GM12878 (cell line): ENCODE measurements around the gene NFKBIB. TPM values are rescaled to one million over a fixed set of nuclear protein-coding genes. Genes with fewer than 3 reads are reported as not detected.
A peak's percentile ranks its signal among the peaks of the same experiment; 100 is the strongest.

Source experiments
- BHLHE40 ChIP-seq, 2 experiments: fragments of 450-650 bp in 1 of 2; IDR thresholded peaks; 2 replicates each; pipeline ENCODE4 v1.6.1; 2011 to 2017; ENCODE audit warnings: low read depth in 2 of 2, borderline replicate concordance in 1 of 2, improper control_type of control experiment in 1 of 2, low read length in 1 of 2, mild to moderate bottlenecking in 1 of 2
- ELK1 ChIP-seq: IDR thresholded peaks from 2 replicates; pipeline ENCODE4 v1.6.1; 2012; ENCODE audit warnings: low read depth, low read length, improper control_type of control experiment
- FOS ChIP-seq: IDR thresholded peaks from 3 replicates; pipeline ENCODE4 v1.6.1; 2011; ENCODE audit warnings: borderline replicate concordance; ENCODE audit not compliant: insufficient read length; ENCODE audit errors: extremely low read depth
- HCFC1 ChIP-seq: fragments of 150-350 bp; IDR thresholded peaks from 2 replicates; pipeline ENCODE4 v1.6.1; 2014; ENCODE audit warnings: low read length
- IRF3 ChIP-seq: fragments of 450-650 bp; IDR thresholded peaks from 2 replicates; pipeline ENCODE4 v1.6.1; 2014; ENCODE audit warnings: mild to moderate bottlenecking
- NFIC ChIP-seq: IDR thresholded peaks from 2 replicates; pipeline ENCODE4 v1.6.1; 2012; ENCODE audit warnings: low read depth, mild to moderate bottlenecking, inconsistent platforms, low read length, moderate library complexity
- NRF1 ChIP-seq: conservative IDR thresholded peaks from 2 replicates; pipeline ENCODE4 v1.6.1; 2011; ENCODE audit warnings: mild to moderate bottlenecking, low read depth, low read length, improper control_type of control experiment
- PAX8 ChIP-seq: fragments of 450-650 bp; IDR thresholded peaks from 2 replicates; pipeline ENCODE4 v1.6.1; 2017; ENCODE audit warnings: mild to moderate bottlenecking, moderate library complexity
- PML ChIP-seq: IDR thresholded peaks from 2 replicates; pipeline ENCODE4 v1.6.1; 2012; ENCODE audit warnings: low read length, inconsistent platforms
- RCOR1 ChIP-seq: conservative IDR thresholded peaks from 2 replicates; pipeline ENCODE4 v1.6.1; 2012; ENCODE audit warnings: low read depth, low read length, improper control_type of control experiment
- SMC3 ChIP-seq: IDR thresholded peaks from 2 replicates; pipeline ENCODE4 v1.6.1; 2011; ENCODE audit warnings: low read length, improper control_type of control experiment, borderline replicate concordance
- SREBF1 ChIP-seq: IDR thresholded peaks from 2 replicates; pipeline ENCODE4 v1.6.1; 2012; ENCODE audit warnings: mild to moderate bottlenecking, low read length
- TCF12 ChIP-seq: IDR thresholded peaks from 2 replicates; pipeline ENCODE4 v1.6.1; 2011; ENCODE audit warnings: low read depth, mild to moderate bottlenecking, low read length
- ZBED1 ChIP-seq: IDR thresholded peaks from 2 replicates; pipeline ENCODE4 v1.6.1; 2016; ENCODE audit warnings: borderline replicate concordance
- polyA plus RNA-seq, 11 experiments: library from polyadenylated mRNA; depleted of rRNA in 4 of 11; unstranded in 6 of 11; stranded (reverse) in 5 of 11; fragments of >200 nt; fragmentation: Nextera tagmentation in 4 of 11; fragmentation: Illumina TruSeq in 1 of 11; extraction: Ambion mirVana in 4 of 11; extraction: Trizol in 1 of 11; gene quantifications; 1 replicate in 1 of 11; 2 replicates in 10 of 11; pipeline versions ENCODE4 v1.2.1 to v1.2.3, GENCODE V29; 2011 to 2016; ENCODE audit warnings: inconsistent platforms in 2 of 11, missing spikeins in 2 of 11, low read depth in 1 of 11
- total RNA-seq, 4 experiments: library from RNA; depleted of rRNA in 3 of 4; stranded (reverse); fragments of >200 nt in 3 of 4; fragmentation: Illumina TruSeq in 1 of 4; extraction: Trizol in 1 of 4; gene quantifications; 2 replicates each; pipeline versions ENCODE4 v1.2.1 to v1.2.3, GENCODE V29; 2013 to 2021
- TF ChIP-seq, protein P1 (sequence below): IDR thresholded peaks from 2 replicates; pipeline ENCODE4 v1.6.1; 2012; ENCODE audit warnings: improper control_type of control experiment, low read depth, low read length; ENCODE audit not compliant: insufficient replicate concordance
- TF ChIP-seq, protein P2 (sequence below): IDR thresholded peaks from 2 replicates; pipeline ENCODE4 v1.6.1; 2012; ENCODE audit warnings: mild to moderate bottlenecking, low read depth, low read length
- TF ChIP-seq, protein P3 (sequence below): fragments of 450-650 bp; IDR thresholded peaks from 2 replicates; pipeline ENCODE4 v1.6.1; 2016; ENCODE audit warnings: mild to moderate bottlenecking

Gene NFKBIB
- total and polyA plus RNA-seq, 10 of the 15 experiments (the other 5 are each of a cell fraction or from before 2014, with no cell fraction given): 1.2 to 60.9 (median 31.0) TPM

DNA sequence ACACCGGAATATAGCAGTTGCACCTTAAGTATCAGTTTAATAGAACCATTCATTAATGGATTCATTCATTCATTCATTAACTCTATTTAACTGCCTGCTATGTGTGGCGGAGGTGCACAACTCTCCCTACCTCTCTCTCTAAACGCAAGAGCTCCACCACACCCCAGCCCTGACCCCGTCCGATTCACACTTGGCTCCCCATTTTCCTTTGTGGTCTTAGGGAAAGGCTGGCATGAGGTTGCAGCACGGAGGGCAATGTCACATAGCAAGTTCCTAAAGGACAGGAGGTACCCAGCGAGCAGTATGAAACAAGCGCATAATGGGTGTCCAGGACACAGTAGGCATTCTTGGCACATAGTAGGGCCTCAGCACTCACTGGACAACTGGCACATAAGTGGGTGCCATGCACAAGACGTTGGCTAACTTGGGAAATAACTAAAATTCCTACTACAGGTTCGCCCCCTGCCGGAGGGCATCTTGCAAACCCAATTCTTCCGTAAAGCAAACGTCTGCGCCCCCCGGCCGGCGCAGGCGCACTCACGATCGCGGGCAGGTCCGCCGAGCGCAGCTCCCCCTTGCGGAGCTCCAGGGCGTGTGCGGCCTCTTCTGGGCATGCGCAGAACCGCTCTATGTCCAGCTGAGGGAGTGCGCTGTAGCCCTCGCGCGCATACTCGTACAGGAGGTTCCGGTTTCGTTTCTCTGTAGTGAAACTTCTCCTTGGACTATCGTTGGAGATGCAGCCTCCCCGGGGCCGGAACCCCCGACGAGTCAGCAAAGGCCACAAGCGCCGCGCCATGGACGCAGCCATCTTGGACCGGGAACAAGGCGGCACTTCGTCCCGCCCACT, 30.4 kb downstream of the NFKBIB start, which contains the start of gene SARS2 (continued):
- TF ChIP-seq, protein P1, sequence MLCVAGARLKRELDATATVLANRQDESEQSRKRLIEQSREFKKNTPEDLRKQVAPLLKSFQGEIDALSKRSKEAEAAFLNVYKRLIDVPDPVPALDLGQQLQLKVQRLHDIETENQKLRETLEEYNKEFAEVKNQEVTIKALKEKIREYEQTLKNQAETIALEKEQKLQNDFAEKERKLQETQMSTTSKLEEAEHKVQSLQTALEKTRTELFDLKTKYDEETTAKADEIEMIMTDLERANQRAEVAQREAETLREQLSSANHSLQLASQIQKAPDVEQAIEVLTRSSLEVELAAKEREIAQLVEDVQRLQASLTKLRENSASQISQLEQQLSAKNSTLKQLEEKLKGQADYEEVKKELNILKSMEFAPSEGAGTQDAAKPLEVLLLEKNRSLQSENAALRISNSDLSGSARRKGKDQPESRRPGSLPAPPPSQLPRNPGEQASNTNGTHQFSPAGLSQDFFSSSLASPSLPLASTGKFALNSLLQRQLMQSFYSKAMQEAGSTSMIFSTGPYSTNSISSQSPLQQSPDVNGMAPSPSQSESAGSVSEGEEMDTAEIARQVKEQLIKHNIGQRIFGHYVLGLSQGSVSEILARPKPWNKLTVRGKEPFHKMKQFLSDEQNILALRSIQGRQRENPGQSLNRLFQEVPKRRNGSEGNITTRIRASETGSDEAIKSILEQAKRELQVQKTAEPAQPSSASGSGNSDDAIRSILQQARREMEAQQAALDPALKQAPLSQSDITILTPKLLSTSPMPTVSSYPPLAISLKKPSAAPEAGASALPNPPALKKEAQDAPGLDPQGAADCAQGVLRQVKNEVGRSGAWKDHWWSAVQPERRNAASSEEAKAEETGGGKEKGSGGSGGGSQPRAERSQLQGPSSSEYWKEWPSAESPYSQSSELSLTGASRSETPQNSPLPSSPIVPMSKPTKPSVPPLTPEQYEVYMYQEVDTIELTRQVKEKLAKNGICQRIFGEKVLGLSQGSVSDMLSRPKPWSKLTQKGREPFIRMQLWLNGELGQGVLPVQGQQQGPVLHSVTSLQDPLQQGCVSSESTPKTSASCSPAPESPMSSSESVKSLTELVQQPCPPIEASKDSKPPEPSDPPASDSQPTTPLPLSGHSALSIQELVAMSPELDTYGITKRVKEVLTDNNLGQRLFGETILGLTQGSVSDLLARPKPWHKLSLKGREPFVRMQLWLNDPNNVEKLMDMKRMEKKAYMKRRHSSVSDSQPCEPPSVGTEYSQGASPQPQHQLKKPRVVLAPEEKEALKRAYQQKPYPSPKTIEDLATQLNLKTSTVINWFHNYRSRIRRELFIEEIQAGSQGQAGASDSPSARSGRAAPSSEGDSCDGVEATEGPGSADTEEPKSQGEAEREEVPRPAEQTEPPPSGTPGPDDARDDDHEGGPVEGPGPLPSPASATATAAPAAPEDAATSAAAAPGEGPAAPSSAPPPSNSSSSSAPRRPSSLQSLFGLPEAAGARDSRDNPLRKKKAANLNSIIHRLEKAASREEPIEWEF: no peak
- peak; percentile 88 for TF ChIP-seq PML
- TF ChIP-seq HCFC1: peak; percentile 71
- no peak for TF ChIP-seq SREBF1
- TF ChIP-seq ELK1: no peak
- TF ChIP-seq, protein P2, sequence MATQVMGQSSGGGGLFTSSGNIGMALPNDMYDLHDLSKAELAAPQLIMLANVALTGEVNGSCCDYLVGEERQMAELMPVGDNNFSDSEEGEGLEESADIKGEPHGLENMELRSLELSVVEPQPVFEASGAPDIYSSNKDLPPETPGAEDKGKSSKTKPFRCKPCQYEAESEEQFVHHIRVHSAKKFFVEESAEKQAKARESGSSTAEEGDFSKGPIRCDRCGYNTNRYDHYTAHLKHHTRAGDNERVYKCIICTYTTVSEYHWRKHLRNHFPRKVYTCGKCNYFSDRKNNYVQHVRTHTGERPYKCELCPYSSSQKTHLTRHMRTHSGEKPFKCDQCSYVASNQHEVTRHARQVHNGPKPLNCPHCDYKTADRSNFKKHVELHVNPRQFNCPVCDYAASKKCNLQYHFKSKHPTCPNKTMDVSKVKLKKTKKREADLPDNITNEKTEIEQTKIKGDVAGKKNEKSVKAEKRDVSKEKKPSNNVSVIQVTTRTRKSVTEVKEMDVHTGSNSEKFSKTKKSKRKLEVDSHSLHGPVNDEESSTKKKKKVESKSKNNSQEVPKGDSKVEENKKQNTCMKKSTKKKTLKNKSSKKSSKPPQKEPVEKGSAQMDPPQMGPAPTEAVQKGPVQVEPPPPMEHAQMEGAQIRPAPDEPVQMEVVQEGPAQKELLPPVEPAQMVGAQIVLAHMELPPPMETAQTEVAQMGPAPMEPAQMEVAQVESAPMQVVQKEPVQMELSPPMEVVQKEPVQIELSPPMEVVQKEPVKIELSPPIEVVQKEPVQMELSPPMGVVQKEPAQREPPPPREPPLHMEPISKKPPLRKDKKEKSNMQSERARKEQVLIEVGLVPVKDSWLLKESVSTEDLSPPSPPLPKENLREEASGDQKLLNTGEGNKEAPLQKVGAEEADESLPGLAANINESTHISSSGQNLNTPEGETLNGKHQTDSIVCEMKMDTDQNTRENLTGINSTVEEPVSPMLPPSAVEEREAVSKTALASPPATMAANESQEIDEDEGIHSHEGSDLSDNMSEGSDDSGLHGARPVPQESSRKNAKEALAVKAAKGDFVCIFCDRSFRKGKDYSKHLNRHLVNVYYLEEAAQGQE: no peak
- no peak for TF ChIP-seq RCOR1
- peak; percentile 84 for TF ChIP-seq NRF1
- TF ChIP-seq, protein P3, sequence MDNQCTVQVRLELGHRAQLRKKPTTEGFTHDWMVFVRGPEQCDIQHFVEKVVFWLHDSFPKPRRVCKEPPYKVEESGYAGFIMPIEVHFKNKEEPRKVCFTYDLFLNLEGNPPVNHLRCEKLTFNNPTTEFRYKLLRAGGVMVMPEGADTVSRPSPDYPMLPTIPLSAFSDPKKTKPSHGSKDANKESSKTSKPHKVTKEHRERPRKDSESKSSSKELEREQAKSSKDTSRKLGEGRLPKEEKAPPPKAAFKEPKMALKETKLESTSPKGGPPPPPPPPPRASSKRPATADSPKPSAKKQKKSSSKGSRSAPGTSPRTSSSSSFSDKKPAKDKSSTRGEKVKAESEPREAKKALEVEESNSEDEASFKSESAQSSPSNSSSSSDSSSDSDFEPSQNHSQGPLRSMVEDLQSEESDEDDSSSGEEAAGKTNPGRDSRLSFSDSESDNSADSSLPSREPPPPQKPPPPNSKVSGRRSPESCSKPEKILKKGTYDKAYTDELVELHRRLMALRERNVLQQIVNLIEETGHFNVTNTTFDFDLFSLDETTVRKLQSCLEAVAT: 0 out of 2 replicates have a peak, but pooled peaks have one; percentile 11
- TF ChIP-seq BHLHE40 (IDR thresholded peaks at IDR 0.05; ENCODE audit: borderline replicate concordance in 1 of 2, low read depth in 2 of 2, low read length in 1 of 2): peak; percentile 20 to 48; a peak in 1 of 4 replicates
- TF ChIP-seq IRF3: no peak
- no peak for TF ChIP-seq NFIC
- no peak for TF ChIP-seq ZBED1
- no peak for TF ChIP-seq PAX8
- no peak for TF ChIP-seq TCF12
- TF ChIP-seq FOS: no peak
- TF ChIP-seq SMC3: peak; percentile 71
